ENCODE data around the gene MROH9. TPM values are rescaled to one million over a fixed set of nuclear protein-coding genes. Genes with fewer than 3 reads are reported as not detected.
A peak's percentile ranks its signal among the peaks of the same experiment; 100 is the strongest.

The MROH9 gene
- total RNA-seq, 1 donor from 2014 or later, result not detected

GRCh38 chr1:171019971-171020370 lies 84.6 kb downstream of the MROH9 start:
- Mint-ChIP-seq H3K4me3 (ENCODE audit: unreplicated experiment) (no peak overlapping the region), H3K27ac (ENCODE audit: unreplicated experiment) (no peak overlapping the region), H3K9me3 (ENCODE audit: unreplicated experiment) (no peaks in the 10 kb centered on the region), H3K4me1 (ENCODE audit: unreplicated experiment) (no peaks in the 10 kb centered on the region), H3K36me3 (ENCODE audit: unreplicated experiment) (no peaks in the 10 kb centered on the region), H3K27me3 (ENCODE audit: unreplicated experiment) (peaks cover 42% of the 10 kb centered on the region)
- no peak for TF ChIP-seq CTCF (IDR thresholded peaks at IDR 0.05)
- no peak for DNase-seq (ENCODE audit: extremely low spot score, unreplicated experiment)

- Mint-ChIP-seq H3K9me3 (ENCODE audit: unreplicated experiment) (peaks cover 9% of the 10 kb centered on the region), H3K4me1 (ENCODE audit: unreplicated experiment) (peaks cover 12% of the 10 kb centered on the region), H3K27me3 (ENCODE audit: unreplicated experiment) (peaks cover 49% of the 10 kb centered on the region), H3K36me3 (ENCODE audit: unreplicated experiment) (peaks cover 2% of the 10 kb centered on the region), H3K27ac (ENCODE audit: unreplicated experiment) (no peak overlapping the region), H3K4me3 (ENCODE audit: unreplicated experiment) (no peak overlapping the region)
- DNase-seq (ENCODE audit: extremely low spot score, unreplicated experiment), result no peak
- TF ChIP-seq CTCF (IDR thresholded peaks at IDR 0.05), result no peak
These were observed 97.7 kb downstream of the MROH9 start for GRCh38 chr1:171032822-171033702.

- Mint-ChIP-seq H3K27ac (ENCODE audit: unreplicated experiment) (no peak overlapping the region), H3K36me3 (ENCODE audit: unreplicated experiment) (peaks cover 2% of the 10 kb centered on the region), H3K9me3 (ENCODE audit: unreplicated experiment) (peaks cover 2% of the 10 kb centered on the region), H3K4me3 (ENCODE audit: unreplicated experiment) (no peak overlapping the region), H3K27me3 (ENCODE audit: unreplicated experiment) (peaks cover 21% of the 10 kb centered on the region), H3K4me1 (ENCODE audit: unreplicated experiment) (peaks cover 18% of the 10 kb centered on the region)
- no peak for DNase-seq (ENCODE audit: extremely low spot score, unreplicated experiment)
- TF ChIP-seq CTCF (IDR thresholded peaks at IDR 0.05), result no peak
These were observed 102.3 kb downstream of the MROH9 start for GRCh38 chr1:171037626-171038025.

- Mint-ChIP-seq H3K36me3 (ENCODE audit: unreplicated experiment) (peaks cover 3% of the 10 kb centered on the region), H3K4me3 (ENCODE audit: unreplicated experiment) (no peak overlapping the region), H3K27ac (ENCODE audit: unreplicated experiment) (no peak overlapping the region), H3K9me3 (ENCODE audit: unreplicated experiment) (peaks cover 5% of the 10 kb centered on the region), H3K4me1 (ENCODE audit: unreplicated experiment) (peaks cover 18% of the 10 kb centered on the region), H3K27me3 (ENCODE audit: unreplicated experiment) (peaks cover 24% of the 10 kb centered on the region)
- TF ChIP-seq CTCF (IDR thresholded peaks at IDR 0.05), result no peak
- DNase-seq (ENCODE audit: extremely low spot score, unreplicated experiment), result no peak
These were observed 103.0 kb downstream of the MROH9 start for GRCh38 chr1:171038284-171038683.

GRCh38 chr1:171048014-171048413 lies 112.7 kb downstream of the MROH9 start:
- peaks cover 34% of the 10 kb centered on the region for H3K9me3 Mint-ChIP-seq (ENCODE audit: unreplicated experiment)
- no peak overlapping the region for H3K4me3 Mint-ChIP-seq (ENCODE audit: unreplicated experiment)
- DNase-seq (ENCODE audit: extremely low spot score, unreplicated experiment), result peak; percentile 59
- peaks cover 23% of the 10 kb centered on the region for H3K27me3 Mint-ChIP-seq (ENCODE audit: unreplicated experiment)
- TF ChIP-seq CTCF (IDR thresholded peaks at IDR 0.05), result no peak
- no peaks in the 10 kb centered on the region for H3K4me1 Mint-ChIP-seq (ENCODE audit: unreplicated experiment)
- no peak overlapping the region for H3K27ac Mint-ChIP-seq (ENCODE audit: unreplicated experiment)
- peaks cover 3% of the 10 kb centered on the region for H3K36me3 Mint-ChIP-seq (ENCODE audit: unreplicated experiment)

All from osteocyte (in vitro differentiated cells).